ENCODE measurements around the gene POLN. TPM values are rescaled to one million over a fixed set of nuclear protein-coding genes. Genes with fewer than 3 reads are reported as not detected.
A peak's percentile ranks its signal among the peaks of the same experiment; 100 is the strongest.

Gene POLN
- total RNA-seq, 4 donors from 2014 or later = 0.26 to 5.8 (median 5.5) TPM; not detected in 1

- no peak overlapping the region for H3K27ac ChIP-seq
- H3K9me3 ChIP-seq = no peaks in the 10 kb centered on the region
- TF ChIP-seq CTCF (IDR thresholded peaks at IDR 0.05) (no peak), POLR2A (IDR thresholded peaks at IDR 0.05) (no peak)
- no peaks in the 10 kb centered on the region for H3K27me3 ChIP-seq
- H3K4me1 ChIP-seq = peaks cover 0 to 3% of the 10 kb centered on the region in 2 donors
- H3K4me3 ChIP-seq = no peak overlapping the region
- H3K36me3 ChIP-seq = no peaks in the 10 kb centered on the region
- DNase-seq = peak in 1 of 2 donors; percentile 15
- intact Hi-C loops (cut with DNase I; ENCODE audit: low total_unique reads) = no loop called here
Measured at GRCh38 chr4:2248044-2248780, 6.3 kb upstream of the POLN start.

DNA sequence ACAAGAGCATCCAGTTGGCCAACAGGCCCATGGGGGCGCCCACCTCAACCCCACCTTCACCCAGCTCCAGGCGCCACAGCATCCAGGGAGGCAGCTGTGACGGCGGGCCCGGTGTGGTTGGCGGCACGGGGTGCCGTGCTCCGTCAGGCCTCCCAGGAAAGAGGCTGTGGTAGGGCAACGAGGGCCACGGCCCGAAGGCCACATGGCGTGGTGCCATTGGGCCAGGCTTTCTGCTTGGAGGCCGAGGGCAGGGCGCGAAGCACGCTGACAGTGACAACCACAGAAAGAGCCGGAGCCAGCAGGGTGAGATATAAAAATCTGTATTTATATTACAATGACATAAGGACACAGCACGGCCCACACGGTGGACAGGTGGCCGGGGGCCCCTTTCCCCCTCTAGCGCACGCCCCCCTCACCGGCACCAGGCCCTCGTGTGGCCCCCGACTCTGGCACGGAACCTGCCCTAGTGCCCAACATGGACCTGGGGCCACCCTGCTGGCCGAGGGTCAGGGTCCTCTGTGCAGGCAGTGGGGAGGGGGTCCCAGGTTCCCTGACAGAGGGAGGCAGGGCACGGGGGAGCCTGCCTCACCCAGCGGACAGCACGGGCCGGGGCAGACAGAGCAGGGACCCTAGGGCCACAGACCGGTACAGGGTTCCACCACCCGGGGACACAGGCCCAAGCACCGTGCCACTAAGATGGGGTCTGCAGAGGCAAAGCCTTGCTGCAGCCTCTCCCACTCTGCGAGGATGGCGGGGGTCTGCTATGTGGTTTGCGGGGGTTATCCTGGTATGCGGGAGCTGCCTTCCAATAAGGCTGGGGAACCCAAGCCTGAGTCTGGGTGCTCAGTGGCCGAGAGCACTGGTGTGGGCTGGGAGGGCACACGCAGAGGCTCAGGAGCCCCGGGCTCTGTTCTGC, 5.5 kb upstream of the POLN start:
- Histone ChIP-seq H3K27ac (no peak overlapping the region), H3K4me3 (no peak overlapping the region), H3K36me3 (no peaks in the 10 kb centered on the region), H3K27me3 (no peaks in the 10 kb centered on the region), H3K9me3 (no peaks in the 10 kb centered on the region), H3K4me1 (no peaks in the 10 kb centered on the region)
- TF ChIP-seq POLR2A (IDR thresholded peaks at IDR 0.05) (no peak), CTCF (IDR thresholded peaks at IDR 0.05) (no peak)
- intact Hi-C loops (cut with DNase I; ENCODE audit: low total_unique reads) = no loop called here
- peak in 1 of 2 donors; percentile 15 for DNase-seq

- Histone ChIP-seq H3K9me3 (no peaks in the 10 kb centered on the region), H3K27ac (peak overlapping the region; percentile 68 to 76), H3K4me3 (no peak overlapping the region), H3K4me1 (no peaks in the 10 kb centered on the region), H3K27me3 (no peaks in the 10 kb centered on the region), H3K36me3 (no peaks in the 10 kb centered on the region)
- intact Hi-C loops (cut with DNase I; ENCODE audit: low total_unique reads) = no loop called here
- no peak for TF ChIP-seq POLR2A (IDR thresholded peaks at IDR 0.05)
- DNase-seq = peak in 1 of 2 donors; percentile 15
Measured at GRCh38 chr4:2246384-2247127, 4.6 kb upstream of the POLN start.

DNA sequence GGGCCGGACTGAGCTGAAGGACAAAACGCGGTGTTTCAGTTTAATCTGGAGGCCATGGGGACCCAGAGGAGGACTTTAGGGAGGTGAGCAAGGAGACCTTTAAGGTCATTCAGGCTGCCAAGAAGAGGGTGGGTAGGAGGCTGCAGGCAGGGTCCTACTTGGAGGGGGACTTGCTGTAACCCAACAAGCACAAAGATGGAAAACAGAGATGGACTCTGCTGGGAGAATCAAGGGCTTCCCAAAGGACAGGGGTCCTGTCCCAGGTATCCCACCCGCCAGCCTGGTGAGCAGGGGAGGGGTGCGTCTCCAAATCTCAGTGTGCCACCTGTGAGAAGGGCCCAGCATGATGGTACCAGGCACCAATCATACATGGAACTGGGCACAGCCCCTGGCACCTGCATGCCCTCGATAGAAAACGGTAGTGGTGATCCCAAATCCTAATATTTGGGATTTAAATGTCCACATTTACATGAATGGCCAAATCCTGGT, 3.9 kb upstream of the POLN start:
- Histone ChIP-seq H3K4me3 (no peak overlapping the region), H3K36me3 (no peaks in the 10 kb centered on the region), H3K27me3 (no peaks in the 10 kb centered on the region), H3K27ac (peak overlapping the region; percentile 68 to 76), H3K9me3 (no peaks in the 10 kb centered on the region), H3K4me1 (no peaks in the 10 kb centered on the region)
- intact Hi-C loops (cut with DNase I; ENCODE audit: low total_unique reads) = no loop called here
- TF ChIP-seq CTCF (IDR thresholded peaks at IDR 0.05) = no peak
- TF ChIP-seq POLR2A (IDR thresholded peaks at IDR 0.05) = no peak
- DNase-seq = no peak

DNA sequence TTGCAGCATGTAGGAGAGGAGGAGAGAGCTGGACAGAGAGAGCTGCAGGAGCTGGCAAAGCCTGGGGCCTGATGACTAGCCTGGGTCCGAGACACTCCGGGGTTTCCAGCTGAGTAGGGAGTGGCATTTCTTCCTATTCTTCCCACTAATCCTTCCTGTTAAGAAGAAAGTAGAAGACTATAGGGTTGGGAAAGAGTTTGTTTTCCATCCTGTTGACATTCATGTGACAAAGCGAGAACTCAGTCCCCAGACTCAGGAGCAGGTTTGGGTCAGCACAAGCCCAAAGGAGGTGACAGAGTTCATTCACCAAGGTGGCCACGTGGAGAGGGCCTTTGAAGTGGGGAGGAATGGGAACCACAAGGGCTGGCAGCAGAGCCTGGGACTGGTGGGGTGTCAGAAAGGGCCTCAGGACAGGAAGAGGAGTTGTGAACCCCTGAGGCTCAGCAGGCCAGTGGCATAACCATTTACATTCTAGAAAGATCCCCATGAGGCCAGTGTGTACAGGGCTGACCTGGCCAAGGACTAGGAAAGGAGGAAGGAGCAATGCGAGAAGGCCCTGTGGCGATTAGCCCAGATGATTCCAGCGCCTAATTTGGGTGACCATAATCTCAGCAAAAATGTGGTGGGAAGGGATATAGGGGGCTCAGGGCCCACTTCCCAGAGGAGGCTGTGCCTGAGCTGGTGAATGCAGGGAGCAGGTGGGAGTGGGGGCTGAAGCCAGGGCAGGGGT, 3.3 kb upstream of the POLN start:
- Histone ChIP-seq H3K4me1 (peaks cover 0 to 2% of the 10 kb centered on the region in 2 donors), H3K36me3 (no peaks in the 10 kb centered on the region), H3K9me3 (no peaks in the 10 kb centered on the region), H3K27ac (peak overlapping the region; percentile 68 to 76), H3K27me3 (no peaks in the 10 kb centered on the region), H3K4me3 (no peak overlapping the region)
- intact Hi-C loops (cut with DNase I; ENCODE audit: low total_unique reads) = no loop called here
- no peak for DNase-seq
- no peak for TF ChIP-seq CTCF (IDR thresholded peaks at IDR 0.05)
- no peak for TF ChIP-seq POLR2A (IDR thresholded peaks at IDR 0.05)

Measured in uterus (tissue), 4 donors.